Neural cell (in vitro differentiated cells): Measurements from ENCODE around the gene ASCC2.
"Not testable (repeated sequence)": the region's sequence is repeated elsewhere in the genome, so short reads cannot be mapped to it uniquely, and the experiment has no call there.

Experiments
- CTCF ChIP-seq: fragments of 450-650 bp; IDR thresholded peaks from 2 replicates; pipeline ENCODE4 v1.5.1; 2014; ENCODE audit warnings: antibody characterized with exemption, mild to moderate bottlenecking, moderate library complexity; ENCODE audit not compliant: poor library complexity, severe bottlenecking
- POLR2AphosphoS5 ChIP-seq: IDR thresholded peaks from 2 replicates; pipeline ENCODE4 v1.6.1; 2012
- TF ChIP-seq, protein P1 (sequence below): IDR thresholded peaks from 2 replicates; pipeline ENCODE4 v1.6.1; 2012; ENCODE audit warnings: borderline replicate concordance

- TF ChIP-seq, protein P1, sequence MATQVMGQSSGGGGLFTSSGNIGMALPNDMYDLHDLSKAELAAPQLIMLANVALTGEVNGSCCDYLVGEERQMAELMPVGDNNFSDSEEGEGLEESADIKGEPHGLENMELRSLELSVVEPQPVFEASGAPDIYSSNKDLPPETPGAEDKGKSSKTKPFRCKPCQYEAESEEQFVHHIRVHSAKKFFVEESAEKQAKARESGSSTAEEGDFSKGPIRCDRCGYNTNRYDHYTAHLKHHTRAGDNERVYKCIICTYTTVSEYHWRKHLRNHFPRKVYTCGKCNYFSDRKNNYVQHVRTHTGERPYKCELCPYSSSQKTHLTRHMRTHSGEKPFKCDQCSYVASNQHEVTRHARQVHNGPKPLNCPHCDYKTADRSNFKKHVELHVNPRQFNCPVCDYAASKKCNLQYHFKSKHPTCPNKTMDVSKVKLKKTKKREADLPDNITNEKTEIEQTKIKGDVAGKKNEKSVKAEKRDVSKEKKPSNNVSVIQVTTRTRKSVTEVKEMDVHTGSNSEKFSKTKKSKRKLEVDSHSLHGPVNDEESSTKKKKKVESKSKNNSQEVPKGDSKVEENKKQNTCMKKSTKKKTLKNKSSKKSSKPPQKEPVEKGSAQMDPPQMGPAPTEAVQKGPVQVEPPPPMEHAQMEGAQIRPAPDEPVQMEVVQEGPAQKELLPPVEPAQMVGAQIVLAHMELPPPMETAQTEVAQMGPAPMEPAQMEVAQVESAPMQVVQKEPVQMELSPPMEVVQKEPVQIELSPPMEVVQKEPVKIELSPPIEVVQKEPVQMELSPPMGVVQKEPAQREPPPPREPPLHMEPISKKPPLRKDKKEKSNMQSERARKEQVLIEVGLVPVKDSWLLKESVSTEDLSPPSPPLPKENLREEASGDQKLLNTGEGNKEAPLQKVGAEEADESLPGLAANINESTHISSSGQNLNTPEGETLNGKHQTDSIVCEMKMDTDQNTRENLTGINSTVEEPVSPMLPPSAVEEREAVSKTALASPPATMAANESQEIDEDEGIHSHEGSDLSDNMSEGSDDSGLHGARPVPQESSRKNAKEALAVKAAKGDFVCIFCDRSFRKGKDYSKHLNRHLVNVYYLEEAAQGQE, result not testable (repeated sequence)
- not testable (repeated sequence) for TF ChIP-seq CTCF, POLR2AphosphoS5
These were observed 1.2 kb downstream of the ASCC2 start for GRCh38 chr22:29836791-29837370.
